Fibroblast of the conjunctiva (primary cell): Measurements from ENCODE around the gene RSPH1.
"Not testable (repeated sequence)": the region's sequence is repeated elsewhere in the genome, so short reads cannot be mapped to it uniquely, and the experiment has no call there.

Source experiments
- DNase-seq: peaks from one replicate; pipeline ENCODE4 v3.0.0-alpha.2; 2010; ENCODE audit warnings: low read depth

The RSPH1 gene

GRCh38 chr21:42489006-42489563 lies 6.9 kb downstream of the RSPH1 start:
- no peak for DNase-seq

- DNase-seq: no peak
Observed at GRCh38 chr21:42486531-42486930, 9.5 kb downstream of the RSPH1 start.

- DNase-seq: no peak
Observed at GRCh38 chr21:42486072-42486471, 10.0 kb downstream of the RSPH1 start.

- DNase-seq: no peak
Observed at GRCh38 chr21:42484966-42485365, 11.1 kb downstream of the RSPH1 start.

- no peak for DNase-seq
Observed at GRCh38 chr21:42481169-42481568, 14.9 kb downstream of the RSPH1 start.

- no peak for DNase-seq
Observed at GRCh38 chr21:42480736-42481135, 15.3 kb downstream of the RSPH1 start.

- no peak for DNase-seq
Observed at GRCh38 chr21:42479582-42479981, 16.4 kb downstream of the RSPH1 start.

- no peak for DNase-seq
Observed at GRCh38 chr21:42478504-42478903, 17.5 kb downstream of the RSPH1 start.

GRCh38 chr21:42476388-42477331 lies 19.4 kb downstream of the RSPH1 start:
- no peak for DNase-seq

- no peak for DNase-seq
Observed at GRCh38 chr21:42475526-42476387, 20.3 kb downstream of the RSPH1 start.

GRCh38 chr21:42475036-42475435 lies 21.0 kb downstream of the RSPH1 start:
- no peak for DNase-seq

- no peak for DNase-seq
Observed at GRCh38 chr21:42474043-42474831, 21.8 kb downstream of the RSPH1 start.

GRCh38 chr21:42473498-42474042 lies 22.5 kb downstream of the RSPH1 start:
- DNase-seq: no peak

- no peak for DNase-seq
Observed at GRCh38 chr21:42472521-42472920, 23.5 kb downstream of the RSPH1 start.

- DNase-seq: no peak
Observed at GRCh38 chr21:42471716-42472330, 24.2 kb downstream of the RSPH1 start.

- no peak for DNase-seq
Observed at GRCh38 chr21:42471206-42471605, 24.8 kb downstream of the RSPH1 start.

GRCh38 chr21:42469726-42470125 lies 26.3 kb downstream of the RSPH1 start:
- DNase-seq: not testable (repeated sequence)

GRCh38 chr21:42469272-42469671 lies 26.8 kb downstream of the RSPH1 start:
- DNase-seq: no peak

GRCh38 chr21:42468491-42469131 lies 27.4 kb downstream of the RSPH1 start:
- no peak for DNase-seq
